ENCODE measurements around the gene OR6C68.

GRCh38 chr12:55445357-55445756 is 46.8 kb upstream of the OR6C68 start:
- TF ChIP-seq, protein P1, sequence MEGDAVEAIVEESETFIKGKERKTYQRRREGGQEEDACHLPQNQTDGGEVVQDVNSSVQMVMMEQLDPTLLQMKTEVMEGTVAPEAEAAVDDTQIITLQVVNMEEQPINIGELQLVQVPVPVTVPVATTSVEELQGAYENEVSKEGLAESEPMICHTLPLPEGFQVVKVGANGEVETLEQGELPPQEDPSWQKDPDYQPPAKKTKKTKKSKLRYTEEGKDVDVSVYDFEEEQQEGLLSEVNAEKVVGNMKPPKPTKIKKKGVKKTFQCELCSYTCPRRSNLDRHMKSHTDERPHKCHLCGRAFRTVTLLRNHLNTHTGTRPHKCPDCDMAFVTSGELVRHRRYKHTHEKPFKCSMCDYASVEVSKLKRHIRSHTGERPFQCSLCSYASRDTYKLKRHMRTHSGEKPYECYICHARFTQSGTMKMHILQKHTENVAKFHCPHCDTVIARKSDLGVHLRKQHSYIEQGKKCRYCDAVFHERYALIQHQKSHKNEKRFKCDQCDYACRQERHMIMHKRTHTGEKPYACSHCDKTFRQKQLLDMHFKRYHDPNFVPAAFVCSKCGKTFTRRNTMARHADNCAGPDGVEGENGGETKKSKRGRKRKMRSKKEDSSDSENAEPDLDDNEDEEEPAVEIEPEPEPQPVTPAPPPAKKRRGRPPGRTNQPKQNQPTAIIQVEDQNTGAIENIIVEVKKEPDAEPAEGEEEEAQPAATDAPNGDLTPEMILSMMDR (IDR thresholded peaks at IDR 0.05), result no peak
- no peak for TF ChIP-seq POLR2A (IDR thresholded peaks at IDR 0.05)

Data from Peyer's patch (tissue), 4 donors.